Activated CD8-positive, alpha-beta memory T cell treated with anti-CD3 and anti-CD28 coated beads for 24 hours (primary cell): ENCODE measurements around the gene ZNF311.

Source experiments
- DNase-seq: peaks from one replicate; pipeline ENCODE4 v3.0.0-alpha.2; 2020

Gene ZNF311

GRCh38 chr6:29005183-29005885, at the start of gene ZNF311:
Gene ZNF311, minus strand, starts transcription at chr6:29005315. Its CDS starts 1,361 bp downstream, at chr6:29003954.
- DNase-seq: peak; percentile 70

GRCh38 chr6:29051680-29052079, 46.6 kb upstream of the ZNF311 start:
- DNase-seq: no peak

- DNase-seq: no peak
Measured at GRCh38 chr6:29045075-29045474, 40.0 kb upstream of the ZNF311 start, which contains the start of gene OR2W1. Gene OR2W1, minus strand, starts transcription at chr6:29045175. Its CDS starts 0 bp downstream, at chr6:29045175.

- no peak for DNase-seq
Measured at GRCh38 chr6:29035951-29036350, 30.8 kb upstream of the ZNF311 start.

- no peak for DNase-seq
Measured at GRCh38 chr6:29028821-29029220, 23.7 kb upstream of the ZNF311 start.

- DNase-seq: no peak
Measured at GRCh38 chr6:29025927-29026585, 20.9 kb upstream of the ZNF311 start.

GRCh38 chr6:29021434-29021833, 16.3 kb upstream of the ZNF311 start:
- DNase-seq: no peak

- no peak for DNase-seq
Measured at GRCh38 chr6:29019629-29020028, 14.5 kb upstream of the ZNF311 start.

- DNase-seq: no peak
Measured at GRCh38 chr6:29017428-29017802, 12.3 kb upstream of the ZNF311 start.

- DNase-seq: peak; percentile 94
Measured at GRCh38 chr6:29016559-29017427, 11.7 kb upstream of the ZNF311 start.

- no peak for DNase-seq
Measured at GRCh38 chr6:29014729-29015608, 9.9 kb upstream of the ZNF311 start.

GRCh38 chr6:29011276-29011734, 6.2 kb upstream of the ZNF311 start:
- peak; percentile 78 for DNase-seq

- DNase-seq: no peak
Measured at GRCh38 chr6:29009358-29009757, 4.2 kb upstream of the ZNF311 start.

- DNase-seq: no peak
Measured at GRCh38 chr6:29008089-29008488, 3.0 kb upstream of the ZNF311 start.

- DNase-seq: no peak
Measured at GRCh38 chr6:28996844-28997510, 8.1 kb downstream of the ZNF311 start.

GRCh38 chr6:28995093-28995650, 9.9 kb downstream of the ZNF311 start:
- DNase-seq: no peak

GRCh38 chr6:28988536-28989311, 16.4 kb downstream of the ZNF311 start:
- peak; percentile 85 for DNase-seq

- no peak for DNase-seq
Measured at GRCh38 chr6:28985462-28986164, 19.5 kb downstream of the ZNF311 start.

- no peak for DNase-seq
Measured at GRCh38 chr6:28983838-28984237, 21.3 kb downstream of the ZNF311 start.
